Measurements from ENCODE around the gene PLA2G4D. TPM values are rescaled to one million over a fixed set of nuclear protein-coding genes. Genes with fewer than 3 reads are reported as not detected.
A peak's percentile ranks its signal among the peaks of the same experiment; 100 is the strongest.

PLA2G4D gene
- polyA plus RNA-seq, 5 donors, result 0.12 to 0.18 (median 0.16) TPM

GRCh38 chr15:42056934-42057798, 37.2 kb downstream of the PLA2G4D start:
- peak; percentile 65 to 66 for DNase-seq

DNA sequence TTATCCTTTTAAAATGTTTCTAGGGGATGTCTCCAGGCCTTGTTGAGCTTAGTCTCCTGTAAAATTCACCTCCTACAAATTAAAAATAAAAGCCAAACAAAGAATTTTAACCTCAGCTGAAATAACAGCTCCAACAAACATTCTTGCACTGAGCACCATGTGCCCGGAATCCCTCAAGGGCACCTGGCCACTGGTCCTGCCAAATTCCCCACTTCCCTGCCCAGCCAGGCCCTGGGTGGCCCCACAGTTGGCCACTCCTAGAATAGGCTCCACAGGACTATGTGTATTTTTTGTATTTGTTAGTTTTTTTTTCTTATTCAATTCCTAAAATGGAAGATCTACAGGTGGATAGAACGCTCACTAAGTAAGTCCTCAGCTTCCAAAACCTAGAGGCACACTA, 40.4 kb downstream of the PLA2G4D start:
- no peak for DNase-seq

GRCh38 chr15:42053010-42053409, 41.4 kb downstream of the PLA2G4D start:
- no peak for DNase-seq

DNA sequence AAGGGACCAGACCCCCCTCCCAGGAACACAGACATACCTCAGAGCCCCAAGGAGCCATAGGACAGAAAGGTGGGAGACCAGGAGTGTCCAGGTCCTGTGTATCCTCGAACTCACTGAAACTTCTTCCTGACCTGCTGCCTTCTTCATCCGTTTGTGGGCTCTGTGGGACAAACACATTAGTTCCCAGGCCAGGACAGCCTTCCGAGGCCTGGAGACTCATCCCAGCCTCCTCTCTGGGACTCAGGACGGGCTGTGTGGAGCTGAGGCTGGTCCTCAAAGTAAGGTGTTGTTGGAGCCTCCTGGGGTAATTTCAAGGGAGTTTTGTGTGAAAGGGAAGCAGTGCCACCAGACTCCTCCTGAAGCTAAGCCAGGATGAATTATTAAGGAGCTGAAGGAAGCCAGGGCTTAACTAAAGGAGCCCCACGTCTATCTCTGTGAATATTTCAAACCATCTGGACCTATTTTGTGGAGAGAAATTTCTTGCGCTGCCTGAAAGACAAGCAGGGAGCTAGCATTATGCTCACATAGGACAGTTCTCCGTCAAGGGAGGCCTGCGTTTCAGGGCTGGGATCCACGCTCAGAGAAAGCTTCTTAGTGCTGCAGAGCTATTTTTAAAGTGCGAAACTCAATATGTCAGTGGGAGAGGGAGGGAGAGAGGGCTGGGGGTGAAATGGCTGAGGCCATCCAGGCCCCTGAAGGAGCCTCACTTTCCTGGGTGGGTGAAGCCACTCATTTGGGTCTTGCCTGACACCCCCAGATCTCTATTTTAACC, 43.7 kb downstream of the PLA2G4D start:
- no peak for DNase-seq

- no peak for DNase-seq
Observed at GRCh38 chr15:42048821-42049200, 45.6 kb downstream of the PLA2G4D start.

DNA sequence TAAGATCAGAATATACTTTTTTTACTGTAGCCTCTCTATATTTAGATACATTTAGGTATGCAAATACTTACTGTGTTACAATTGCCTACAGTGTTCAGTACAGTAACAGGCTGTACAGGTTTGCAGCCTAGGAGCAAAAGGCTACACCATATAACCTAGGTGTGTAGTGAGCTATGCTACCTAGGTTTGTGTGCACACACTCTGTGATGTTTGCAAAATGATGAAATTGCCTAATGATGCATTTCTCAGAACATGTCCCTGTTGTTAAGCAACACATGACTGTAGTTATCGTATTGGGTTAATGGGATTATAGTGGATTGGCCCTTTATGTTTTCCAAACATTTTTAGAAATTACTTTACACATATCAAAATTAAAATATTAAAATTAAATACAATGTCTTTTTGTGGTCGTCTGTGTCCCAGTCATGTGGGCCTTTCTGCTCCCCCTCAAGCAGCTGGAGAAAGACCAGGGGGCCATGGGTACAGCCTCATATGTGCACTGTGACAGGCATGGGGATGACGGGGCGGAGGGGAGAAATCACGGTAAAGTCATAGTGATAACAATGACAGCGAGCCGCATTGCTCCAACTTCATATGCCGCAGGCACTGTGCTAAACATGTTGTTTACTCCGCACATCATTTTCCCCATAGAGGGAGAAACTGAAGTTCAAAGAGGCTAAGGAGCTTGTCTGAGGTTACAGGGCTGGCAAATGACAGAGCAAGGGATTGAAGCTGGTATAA, 46.1 kb downstream of the PLA2G4D start:
- DNase-seq, result no peak

DNA sequence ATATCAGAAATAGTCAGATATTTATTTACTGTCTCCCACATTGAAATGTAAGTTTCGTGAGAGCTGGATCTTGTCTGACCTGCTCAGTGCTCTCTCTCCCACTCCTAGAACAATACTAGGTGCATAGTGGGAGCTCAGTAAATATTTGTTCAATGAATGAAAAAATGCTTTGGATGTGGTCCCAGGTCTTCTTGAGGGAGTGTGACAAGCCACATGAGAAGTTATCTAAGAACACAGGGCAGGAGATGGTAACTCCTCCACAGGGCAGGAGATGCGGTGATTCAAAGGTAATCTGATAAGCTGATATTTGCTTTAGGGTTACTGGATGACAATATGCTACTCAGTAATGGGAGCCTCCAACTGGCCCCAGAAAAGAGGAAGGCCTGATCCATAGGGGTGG, 47.8 kb downstream of the PLA2G4D start:
- DNase-seq, result no peak

DNA sequence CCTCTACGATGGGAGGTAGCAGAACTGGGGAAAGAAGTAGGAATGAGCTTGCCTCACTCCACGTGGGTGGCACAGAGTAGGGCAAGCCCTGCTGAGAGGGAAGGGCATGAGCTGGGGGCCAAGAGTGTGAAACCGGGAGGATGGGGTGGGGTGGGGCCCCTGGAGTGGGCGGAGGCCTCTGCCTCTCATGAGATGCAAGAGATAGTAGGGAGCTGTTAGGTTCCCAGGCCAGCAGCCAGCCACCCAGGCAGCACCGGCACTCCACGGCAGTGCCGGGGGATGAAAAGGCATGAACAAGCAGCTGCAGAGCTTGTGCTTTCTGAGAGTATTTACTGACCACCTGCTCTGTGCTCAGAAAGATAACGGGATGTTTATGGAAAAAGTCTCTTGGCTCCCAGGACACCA, 49.1 kb downstream of the PLA2G4D start:
- no peak for DNase-seq

DNA sequence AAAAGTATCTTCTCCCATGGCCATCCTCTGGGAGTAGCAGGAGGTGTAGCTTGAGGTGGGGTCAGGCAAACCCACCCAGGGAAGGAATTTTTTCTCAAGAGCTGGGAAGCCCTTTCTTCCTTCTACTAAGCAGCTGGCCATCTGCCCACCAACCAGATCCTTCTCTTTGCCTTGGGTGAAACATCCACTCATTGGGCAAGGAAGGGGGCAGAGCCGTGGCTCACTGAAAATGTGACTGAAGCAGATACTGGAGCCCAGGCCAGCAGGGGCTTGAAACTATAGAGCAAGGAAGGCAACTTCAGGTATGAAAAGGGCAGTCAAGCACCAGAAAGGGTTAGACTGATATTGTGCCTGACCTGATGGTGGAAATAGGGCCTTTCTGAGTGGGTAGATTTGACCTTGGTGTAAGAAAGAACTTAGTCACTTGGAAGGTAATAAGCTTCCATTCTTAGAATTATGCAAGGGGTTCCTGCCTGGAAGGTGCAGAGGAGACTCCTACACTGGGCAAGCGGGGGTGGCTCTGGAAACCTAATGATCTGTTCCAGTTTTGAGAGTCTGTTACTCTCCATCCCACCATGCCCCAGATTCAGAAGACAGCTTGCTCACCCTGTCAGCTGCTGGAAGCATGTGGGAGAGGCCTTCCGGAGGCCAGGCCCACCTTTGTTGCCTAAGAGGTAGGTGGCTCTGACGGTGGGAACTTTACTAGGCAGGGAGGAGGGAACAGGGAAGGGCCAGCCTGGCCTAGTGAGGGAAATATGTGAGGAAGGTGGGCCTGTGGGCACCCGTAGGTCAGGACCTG, 51.6 kb downstream of the PLA2G4D start:
- no peak for DNase-seq

DNA sequence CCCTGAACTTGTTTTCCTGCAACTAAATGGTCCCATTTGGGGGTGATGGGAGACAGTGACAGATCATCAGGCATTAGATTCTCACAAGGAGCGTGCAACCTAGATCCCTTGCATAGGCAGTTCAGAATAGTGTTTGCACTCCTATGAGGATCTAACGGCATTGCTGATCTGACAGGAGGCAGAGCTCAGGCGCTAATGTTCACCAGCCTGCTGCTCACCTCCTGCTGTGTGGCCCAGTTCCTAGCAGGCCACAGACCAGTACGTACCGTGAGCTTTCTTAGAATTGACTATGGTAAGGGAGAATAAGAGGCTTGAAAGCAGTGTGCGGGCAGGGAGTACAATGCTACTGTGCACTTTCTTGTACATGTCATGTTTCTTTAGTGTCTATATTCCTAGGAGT, 56.0 kb downstream of the PLA2G4D start:
- DNase-seq, result no peak

GRCh38 chr15:42037656-42038055, 56.7 kb downstream of the PLA2G4D start:
- DNase-seq, result peak in 1 of 2 donors; percentile 24

- no peak for DNase-seq
Observed at GRCh38 chr15:42036966-42037365, 57.4 kb downstream of the PLA2G4D start.

- DNase-seq, result no peak
Observed at GRCh38 chr15:42036112-42036905, 58.1 kb downstream of the PLA2G4D start.

DNA sequence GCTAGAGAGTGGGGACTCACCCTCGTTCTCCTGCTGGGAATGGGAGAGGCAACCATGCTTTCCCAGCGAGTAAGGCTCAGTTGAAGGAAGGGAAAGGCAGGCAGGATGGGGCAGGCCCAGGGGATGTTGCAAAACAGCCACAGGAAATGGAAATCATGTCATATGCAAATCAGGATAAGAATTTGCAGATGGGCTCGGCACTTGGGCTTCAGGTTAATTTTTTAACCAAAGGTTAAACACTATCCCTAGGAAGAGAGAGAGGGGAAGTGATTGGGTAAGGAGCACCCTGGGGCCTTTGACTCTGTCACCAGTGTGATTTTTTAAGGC, 59.0 kb downstream of the PLA2G4D start:
- DNase-seq, result no peak

DNA sequence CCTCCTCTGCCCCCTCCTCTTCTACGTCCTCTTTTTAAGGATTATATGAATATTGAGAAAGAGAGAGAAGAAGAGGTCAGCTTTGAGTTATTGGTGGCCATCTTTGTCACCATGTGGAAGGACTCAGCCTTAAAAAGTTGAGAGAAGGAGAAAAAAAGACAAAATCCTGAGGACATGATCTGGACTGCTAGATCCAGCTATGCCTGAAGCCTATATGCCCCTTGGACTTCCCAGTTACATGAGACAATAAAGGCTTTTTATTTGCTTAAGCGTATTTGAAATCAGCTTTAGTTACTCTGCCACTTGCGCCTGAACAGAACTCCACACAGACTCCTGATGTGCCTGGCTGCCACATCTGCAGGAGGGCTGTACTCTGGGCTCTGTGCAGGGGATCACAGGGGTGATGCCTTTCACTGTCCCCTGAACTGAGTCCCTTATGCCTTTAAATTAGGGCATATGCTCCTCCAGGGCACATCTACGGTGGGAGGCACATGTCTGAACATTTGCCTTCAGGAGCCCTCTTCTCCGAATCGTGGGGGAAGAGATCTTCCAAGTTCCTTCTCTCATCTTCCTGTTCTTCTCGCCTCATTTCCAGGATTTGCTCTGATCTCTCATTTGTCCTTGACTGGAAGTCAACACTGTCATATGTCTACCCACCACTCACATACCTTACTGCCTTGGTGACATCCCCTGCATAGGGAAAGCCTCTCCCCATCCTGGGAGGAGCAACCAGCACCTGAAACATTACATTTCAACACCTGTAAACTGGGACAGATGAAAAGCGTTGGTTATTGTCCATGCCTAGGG, 59.5 kb downstream of the PLA2G4D start:
- no peak for DNase-seq

DNA sequence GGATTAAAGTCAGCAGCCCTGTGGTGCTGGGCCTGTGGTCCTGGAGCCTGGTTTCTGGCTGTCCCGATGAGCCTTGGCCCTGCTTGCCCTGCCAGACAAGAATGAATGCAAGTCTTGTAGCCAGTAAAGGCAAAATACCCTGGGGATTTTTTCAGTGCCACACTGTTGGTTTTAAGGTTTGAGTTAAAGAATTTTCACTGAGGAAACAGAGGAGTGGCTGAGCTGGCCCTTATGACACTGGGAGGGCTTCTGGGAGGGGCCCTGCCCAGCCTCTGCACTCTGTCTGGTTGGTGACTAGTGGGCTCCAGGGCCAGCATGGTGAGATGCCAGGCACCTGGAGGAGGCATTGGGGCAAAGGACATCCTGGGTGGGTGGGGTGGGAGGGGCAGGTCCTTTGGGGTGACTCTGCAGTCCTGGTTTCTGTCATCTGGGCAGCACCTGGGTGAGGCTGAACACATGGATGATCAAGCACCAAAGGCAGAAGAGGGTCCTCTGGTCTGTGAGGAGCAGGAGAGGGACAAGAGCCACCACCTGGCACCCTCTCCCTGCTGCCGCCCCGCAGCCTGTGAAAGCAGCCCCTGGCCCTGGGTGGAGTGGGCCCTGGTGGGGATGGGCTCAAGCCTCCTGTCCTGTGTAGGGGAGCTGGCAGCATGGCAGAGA, 61.0 kb downstream of the PLA2G4D start:
- no peak for DNase-seq

DNA sequence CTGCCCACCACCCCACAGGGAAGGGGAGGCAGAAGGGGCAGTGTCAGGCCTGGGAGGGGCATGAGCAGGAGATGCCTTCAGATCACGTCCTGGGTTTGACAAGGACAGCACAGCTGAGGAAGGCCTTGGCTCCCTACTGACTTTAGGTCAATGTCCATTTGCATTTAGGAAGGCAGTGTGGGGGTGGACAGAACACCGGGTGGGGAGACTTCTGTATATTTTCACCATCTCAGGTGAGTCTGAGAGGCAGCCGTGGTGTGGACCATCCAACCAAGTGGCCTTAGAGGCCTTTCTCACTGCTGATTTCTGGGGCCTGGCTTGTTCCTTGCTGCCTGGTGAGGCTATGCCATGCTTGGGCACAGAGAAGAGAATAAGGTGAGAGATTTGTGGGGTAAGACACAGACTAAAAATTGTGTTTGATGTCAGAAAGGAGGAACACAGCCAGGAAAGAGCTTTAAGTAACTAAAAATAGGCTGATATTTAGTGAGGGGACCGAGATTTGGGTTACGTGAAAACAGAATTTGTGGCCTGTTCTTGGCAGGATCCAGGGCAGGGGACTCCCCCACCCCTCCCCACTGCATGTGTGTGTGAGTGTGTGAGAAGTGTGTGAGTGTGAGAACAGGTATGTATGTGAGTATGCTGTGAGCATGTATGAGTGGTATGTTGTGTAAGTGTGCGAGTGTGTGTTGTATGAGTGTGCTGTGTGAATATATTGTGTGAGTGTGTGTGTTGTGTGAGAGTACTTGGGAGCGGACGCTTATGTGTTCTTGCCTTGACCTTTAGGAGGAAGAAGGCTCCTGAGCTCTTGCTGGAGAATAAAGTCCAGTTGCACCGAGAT, 61.8 kb downstream of the PLA2G4D start:
- no peak for DNase-seq

GRCh38 chr15:42031198-42031915, 63.0 kb downstream of the PLA2G4D start:
- DNase-seq, result no peak

All from right lung (tissue), 5 donors.